HG02588 (cell line): ENCODE results near the gene BRD3.

Experiments
- ATAC-seq: cut with Tn5 transposase; IDR thresholded peaks from one replicate; pipeline ENCODE4 v1.9.1; 2021; ENCODE audit warnings: mild to moderate bottlenecking, moderate library complexity; ENCODE audit not compliant: unreplicated experiment

BRD3 gene

DNA sequence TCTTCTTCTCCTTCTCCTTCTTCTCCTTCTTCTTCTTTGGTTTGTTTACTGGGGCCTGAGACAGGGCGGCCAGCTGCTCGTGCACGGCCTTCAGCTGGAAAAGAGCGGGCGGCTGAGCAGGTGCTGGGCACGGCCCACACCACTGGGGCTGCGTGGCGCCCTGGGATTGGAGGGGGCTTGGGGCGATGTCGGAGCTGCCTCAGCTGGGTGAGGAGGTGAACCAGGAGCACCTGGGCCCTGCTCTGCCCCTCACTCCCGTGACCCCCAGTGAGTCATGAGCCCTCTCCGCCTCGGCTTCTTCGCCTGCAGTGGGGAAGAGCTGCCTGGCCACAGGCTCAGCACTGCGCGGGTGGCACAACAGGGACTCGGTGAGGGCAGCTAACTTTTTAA, 27.7 kb downstream of the BRD3 start:
- ATAC-seq = no peak

DNA sequence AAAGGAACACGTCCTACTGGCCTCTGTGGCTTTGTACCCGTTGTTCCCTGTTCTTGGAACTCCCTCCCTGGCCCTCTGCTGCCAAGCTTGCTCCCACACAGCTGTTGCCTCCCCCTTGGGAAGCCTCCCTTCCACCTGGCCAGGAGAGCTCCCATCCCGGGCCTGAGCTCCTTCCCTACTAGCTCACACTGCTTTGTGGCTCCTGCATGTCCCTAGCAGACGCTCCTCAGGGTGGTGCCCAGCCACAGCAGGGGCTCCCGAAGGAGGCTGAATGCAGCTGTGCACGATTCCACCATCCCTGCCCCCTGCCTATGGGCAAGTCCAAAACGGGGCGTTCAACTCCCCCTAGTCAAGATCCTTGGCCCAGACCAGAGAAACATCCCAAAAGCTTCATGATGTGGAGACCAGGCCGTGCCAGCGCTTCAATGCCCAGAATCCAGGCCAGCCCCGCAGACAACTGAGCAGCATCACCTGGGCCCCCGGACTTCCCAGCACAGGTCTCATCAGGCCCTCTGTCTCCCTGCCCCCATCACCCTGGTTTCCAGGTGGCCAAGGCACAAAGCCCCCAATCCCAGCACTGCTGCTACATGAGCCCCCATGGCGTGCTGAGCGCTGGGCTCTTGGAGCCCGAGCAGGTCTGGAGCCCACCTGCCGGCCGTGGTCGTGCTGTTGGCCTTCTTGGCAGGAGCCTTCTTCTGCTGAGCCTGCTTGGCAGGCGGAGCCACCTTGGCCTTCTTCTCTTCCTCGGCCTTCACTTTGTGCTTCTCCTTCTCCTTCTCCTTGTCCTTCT, 28.2 kb downstream of the BRD3 start:
- ATAC-seq = no peak

DNA sequence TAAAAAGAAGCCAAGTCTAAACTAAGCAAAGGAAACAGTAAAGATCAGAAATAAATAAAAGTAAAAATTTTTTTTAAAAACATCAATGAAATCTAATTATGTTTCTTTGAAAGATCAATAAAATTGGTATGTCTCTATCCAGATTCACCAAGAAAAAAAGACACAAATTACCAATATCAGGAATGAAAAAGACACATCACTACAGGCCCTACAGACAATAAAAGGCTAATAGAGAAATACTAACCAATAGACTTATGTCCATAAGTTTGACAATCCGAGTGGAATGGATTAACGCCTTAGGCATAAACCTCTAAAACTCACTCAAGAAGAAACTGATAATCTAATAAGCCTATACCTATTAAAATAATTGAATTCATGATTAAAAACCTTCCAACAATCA, 30.2 kb downstream of the BRD3 start:
- ATAC-seq = no peak

DNA sequence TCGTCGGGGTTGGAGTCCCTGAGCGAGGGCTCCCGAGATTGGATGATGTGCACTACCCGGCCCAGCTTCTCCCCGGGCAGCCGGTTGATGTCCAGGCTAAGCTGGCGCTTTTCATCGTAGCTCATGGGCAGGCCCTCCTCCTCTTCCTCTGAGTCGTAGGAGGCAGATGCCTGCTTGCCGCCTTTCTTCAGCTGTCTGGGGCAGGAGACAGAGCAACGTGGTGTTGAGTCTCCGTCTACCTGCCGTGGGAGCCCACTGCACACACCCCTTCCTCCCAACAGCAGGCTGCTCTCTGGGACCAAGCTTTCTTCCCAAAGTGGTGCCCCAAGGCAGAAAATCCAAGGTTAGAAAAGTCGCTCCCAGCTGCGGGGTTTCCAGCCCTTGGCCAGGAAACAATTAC, 31.7 kb downstream of the BRD3 start:
- ATAC-seq = no peak

DNA sequence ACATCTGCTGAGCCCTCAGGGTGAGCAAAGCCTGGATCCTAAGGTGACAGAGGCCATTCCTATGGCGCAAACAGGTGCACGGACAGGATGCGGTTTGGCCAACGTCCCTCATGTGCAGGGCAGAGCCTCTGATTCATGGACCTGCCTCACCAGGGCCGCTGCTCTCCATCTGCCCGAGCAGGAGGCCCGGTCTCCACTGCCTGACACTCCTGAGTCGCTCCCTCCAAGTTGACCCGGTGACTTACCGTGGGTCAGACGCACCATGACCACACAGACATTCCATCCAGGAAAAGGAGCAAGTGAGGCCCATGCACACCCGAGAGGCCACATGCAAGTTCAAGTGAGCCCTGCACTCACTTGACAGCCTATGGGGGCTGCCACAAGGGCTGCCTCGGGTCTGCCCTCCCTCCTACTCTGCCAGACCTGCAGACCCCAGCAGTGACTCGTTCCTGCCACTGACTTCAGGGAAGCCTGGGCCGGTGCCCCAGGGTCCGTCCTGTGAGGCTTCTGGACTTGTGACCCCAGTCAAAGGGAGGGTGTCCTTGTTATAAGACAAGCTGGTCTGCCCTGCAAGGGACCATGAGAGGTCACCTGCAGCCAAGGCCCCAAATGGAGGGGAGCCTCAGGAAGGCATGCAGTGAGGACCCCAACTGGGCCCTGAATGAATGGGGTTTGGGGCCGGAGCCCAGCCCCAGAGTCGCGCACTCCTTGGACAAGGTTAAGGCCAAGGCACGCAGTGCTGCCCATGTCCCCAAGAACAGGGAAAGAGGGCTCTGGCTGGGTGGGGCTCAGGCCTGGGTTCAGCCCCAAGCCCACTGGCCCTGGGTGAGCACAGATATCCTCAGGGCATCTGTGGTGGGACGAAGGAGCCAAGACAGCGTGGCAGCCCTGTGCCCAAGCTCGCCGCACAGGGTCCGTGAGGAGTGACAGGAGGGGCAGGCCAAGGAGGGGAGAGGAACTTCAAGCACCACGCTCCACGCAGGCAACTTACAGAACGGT, 32.5 kb downstream of the BRD3 start:
- ATAC-seq = no peak

DNA sequence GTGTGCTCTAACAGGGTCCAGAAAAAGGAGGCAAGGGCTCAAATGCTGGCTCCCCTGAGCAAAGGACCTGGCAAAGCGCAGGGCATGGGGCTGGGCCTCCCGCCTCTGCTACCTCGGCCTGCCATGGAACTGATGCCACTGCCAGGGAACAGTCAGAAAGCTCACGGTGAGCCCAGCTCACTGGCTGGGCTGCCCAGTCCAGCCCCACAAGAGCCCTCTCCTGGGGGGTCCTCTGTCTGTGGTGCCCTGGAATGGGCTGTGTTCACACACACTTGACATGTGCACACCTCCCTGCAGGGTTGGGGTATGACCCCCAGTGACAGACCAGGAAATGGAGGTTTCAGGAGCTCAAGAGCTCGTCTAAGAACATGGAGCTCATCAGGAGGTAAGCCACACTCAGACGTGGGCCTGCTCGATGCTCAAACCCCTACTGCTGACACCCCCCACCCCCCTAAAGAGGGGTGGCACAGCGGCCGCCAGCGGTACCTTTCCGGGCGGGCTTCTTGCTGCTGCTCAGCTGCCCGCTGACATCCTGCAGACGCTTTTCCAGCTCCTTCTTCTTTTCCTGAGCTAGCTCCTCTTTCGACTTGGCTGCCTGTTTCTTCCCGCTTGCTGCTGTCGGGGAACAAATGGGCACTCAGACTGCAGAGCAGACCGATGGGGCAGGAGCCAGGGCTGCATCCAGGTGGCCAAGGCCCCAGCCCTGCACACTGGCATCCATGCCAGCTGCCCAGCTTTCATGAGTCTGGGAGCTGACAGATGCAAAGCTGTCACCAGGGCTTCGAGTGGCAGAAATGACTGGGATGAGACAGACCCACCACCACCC, 33.4 kb downstream of the BRD3 start:
- no peak for ATAC-seq

DNA sequence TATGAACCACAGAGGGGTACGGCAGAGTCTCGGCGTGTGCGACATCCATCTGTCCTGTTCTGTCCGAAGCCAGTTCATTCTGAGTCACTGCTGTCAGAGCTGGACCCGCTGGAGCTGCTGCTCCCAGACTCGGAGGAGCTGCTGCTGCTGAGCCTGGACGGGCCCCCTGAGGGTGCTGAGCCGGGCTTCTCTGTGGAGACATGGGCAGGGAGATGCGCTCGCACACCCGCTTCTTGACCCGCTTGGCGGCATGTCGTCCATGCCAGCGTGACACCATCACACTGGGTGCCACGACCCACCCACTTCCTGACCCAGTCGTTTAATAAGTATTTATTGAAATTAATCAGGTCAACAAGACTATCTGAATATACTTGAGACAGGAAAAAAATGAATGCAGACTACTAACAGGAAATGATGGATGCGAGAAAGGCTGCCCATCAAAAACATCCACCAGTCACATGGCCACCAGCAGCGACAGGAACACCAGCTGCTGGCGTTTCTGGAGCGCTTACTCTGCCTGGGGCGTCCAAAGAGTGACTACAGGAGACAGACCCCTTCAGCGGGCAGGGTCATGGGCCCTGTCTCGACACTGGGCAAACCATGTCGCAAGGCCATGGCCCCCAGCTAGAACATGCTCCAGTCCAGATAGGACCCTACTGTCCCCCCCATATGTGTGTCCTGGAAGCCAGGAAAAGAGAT, 34.2 kb downstream of the BRD3 start:
- ATAC-seq = no peak

DNA sequence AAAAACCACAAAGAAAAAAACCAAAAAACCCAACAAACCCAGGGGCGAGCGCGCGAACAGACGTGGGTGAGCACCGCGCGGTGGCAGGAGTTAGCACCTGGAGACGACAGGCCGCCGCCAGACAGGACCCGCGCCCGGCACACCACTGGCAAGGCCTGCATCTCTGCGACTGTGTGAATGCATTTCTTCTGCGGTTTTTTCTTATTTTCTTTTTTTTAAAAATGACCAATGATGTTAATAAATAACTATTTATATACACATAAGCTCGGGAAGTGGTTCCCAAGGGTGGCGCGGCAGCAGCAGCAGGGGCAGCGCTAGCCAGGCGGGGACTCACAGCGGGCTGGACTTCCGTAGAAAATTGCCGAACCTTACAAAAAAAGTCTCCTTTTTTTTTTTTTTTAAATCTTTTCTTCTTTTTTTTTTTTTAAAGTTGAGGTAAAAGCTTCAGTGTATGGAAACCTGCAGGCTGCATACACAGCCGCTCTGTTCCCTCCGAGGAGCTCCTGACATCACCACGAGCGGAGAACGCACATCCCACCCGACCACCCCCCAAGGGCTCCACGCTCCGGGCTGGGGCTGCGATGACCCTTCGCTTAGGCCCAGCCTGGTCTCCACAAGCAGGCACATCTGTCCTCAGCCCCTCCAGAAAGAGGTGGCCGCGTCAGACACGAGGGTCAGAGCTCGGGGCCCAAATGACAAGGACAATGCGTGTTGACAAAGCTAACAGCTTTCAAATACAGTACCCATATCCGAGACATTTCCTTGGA, 35.2 kb downstream of the BRD3 start:
- ATAC-seq = no peak

DNA sequence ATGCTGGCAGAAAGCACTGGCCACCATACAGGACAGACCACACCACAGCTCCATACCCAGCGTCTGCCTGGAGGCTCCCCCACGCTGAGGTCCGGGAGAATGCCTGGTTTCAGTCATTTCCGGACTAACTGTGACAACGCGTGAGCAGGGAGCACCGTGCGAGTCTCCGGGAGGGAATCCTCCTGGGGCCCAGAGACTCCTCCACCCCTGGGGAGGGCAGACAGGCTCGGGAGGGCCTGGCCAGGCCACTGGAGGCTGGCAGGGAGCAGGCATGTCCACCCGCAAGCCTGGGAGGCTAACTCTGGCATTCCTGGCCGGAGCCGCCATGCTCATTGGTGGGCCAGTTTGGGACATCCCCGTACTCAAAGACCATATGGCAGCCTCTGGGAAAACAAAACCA, 36.0 kb downstream of the BRD3 start:
- ATAC-seq = no peak

DNA sequence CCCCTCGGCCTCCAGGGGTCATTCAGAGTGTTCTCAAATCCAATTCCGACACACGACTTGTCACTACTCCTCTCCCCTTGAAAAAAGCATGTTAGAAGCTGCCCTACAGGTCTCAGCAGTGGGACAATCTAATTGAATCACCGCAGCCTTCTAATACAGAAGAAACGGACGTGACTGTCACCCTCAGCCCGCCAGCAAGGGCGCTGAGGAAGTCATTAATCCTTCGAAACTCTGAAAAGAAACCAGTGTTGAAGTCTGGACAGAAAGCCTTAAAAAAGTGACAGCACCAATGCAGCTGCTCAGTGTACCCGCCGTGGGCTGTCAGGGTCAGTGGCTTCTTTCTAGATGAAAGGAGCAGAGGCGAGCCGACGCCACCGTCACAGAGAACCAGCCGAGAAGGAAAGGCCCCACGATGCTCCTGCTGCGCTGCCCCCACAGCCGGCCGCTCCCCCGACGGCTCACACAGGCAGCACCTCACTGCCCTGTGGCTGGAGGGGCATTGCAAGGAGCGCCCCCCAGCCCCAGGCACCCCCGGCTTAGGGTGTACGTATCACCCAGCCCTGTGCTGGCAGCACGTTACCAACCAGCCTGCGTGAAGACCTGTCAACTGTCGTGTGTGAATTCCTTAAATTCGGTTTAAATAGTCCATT, 36.9 kb downstream of the BRD3 start:
- ATAC-seq = no peak

DNA sequence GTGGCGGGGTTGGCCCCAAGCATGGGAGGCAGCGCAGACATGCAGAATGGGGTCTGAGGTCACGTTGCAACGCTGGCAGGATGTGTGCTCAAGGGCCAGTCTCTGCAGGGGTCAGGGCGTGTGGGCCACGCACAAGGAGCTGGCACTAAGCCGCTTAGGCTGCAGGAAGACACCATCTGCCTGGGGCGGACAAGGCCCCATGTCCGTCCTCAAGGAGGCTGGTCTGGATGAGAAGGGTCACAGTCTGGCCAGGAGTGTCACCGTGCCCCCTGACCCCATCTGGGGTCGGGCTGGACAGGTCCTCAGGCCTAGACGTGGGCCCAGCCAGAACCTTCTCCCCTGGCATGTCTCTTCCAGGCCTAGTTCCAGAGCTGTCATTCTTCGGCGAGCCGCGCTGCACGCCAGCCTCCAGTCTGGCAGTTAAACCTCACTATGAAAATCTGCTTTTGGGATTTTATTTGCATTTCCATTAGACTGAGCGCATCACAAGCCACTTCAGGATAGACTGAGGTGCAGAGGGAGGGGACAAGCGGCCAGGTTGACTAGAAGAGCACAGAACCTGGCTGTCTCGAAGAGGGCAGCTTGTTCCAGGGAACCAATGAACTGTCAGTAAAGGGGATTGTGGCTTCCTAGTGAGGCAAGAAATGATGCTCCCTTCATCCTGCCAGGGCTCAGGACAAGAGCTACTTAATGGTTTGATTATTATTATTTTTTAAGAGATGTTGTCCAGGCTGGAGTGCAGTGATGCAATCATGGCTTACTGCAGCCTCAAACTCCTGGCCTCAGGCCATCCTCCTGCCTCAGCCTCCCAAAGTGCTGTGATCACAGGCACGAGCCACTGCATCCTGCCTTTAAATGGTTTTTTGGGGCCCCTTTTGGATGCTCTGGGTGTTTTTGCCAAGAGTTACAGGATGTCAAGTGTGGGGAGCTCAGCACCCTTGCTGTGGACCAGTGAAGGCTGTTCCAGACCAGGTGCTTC, 38.3 kb downstream of the BRD3 start:
- no peak for ATAC-seq

DNA sequence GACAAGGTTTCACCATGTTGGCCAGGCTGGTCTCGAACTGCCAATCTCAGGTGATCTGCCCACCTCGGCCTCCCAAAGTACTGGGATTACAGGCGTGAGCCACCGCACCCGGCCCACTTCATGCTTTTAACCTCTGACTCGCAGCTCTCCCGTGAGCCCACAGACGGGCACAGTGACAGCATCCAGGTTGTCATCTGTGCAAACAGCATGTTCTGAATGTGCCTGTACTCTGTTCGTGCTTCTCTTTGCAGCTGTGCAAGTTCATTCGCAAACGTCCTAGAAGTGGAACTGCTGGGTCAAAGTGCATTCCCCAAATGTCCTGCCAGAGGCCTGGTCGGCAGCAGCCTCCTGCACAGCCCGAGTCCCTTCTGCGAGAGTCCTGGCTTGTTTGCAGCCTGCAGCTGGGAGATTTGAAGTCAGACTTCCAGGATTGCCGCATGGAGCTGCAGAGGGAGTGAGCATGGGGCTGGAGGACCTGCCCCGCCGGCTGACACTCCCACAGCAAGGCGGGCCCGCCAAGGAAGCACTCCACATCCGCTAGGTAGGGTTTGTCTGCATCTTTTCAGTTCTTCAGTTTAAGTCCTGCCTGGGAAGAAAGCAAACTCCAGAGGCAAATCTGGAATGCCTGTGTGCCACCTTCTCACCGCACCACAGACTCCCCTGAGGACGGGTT, 39.1 kb downstream of the BRD3 start:
- no peak for ATAC-seq

DNA sequence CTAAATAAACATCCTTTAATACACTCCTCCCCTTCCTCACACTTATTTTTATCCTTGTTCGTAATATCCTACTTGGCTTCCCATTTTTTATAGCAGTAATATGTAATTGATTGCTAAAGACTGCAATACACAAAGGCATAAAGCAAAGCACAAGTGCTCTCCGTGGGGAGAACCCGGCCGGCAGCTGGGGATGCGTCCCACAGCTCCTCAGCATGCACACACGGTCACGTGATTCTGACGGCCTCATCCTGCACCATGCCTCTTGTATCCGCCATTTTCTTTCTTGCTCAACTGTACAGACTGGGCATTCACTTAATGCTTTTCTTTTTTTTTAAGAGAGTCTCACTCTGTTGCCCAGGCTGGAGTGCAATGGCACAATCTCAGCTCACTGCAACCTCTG, 39.8 kb downstream of the BRD3 start:
- ATAC-seq = no peak

DNA sequence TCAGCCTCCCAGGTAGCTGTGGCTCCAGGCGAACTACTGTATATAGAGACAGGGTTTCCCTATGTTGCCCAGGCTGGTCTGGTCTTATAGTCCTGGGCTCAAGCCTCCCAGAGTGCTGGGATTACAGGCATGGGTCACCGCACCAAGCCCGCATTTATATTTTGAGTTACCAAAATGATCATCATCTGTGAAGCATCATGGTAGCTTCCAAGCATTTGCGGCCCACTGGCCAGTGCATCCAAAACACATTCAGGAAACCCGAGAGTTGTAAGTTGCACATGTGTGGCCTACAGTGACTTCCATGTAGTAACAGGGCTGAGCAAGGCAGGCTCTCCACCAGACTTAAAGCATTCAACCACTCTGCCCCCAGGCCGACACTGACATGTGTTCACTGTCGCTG, 40.3 kb downstream of the BRD3 start:
- no peak for ATAC-seq

DNA sequence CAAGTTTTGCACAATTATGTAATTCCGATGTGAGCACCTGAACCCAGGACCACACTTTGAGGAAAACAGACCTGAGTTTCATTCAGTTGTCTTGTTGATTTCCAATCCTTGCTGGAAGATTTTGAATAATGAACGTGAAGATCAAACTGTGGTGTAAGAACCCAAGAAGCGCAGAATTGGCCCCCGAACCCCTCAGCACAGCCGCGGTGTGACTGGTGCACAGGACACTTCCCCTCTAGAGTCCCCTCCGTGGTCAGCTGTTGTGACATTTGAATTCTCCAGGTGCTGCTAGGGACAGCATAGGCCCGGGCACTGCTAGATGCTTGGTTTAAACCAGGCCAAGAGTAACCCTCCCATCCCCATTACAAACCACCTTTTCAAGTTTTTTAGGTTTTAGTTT, 40.8 kb downstream of the BRD3 start:
- no peak for ATAC-seq

DNA sequence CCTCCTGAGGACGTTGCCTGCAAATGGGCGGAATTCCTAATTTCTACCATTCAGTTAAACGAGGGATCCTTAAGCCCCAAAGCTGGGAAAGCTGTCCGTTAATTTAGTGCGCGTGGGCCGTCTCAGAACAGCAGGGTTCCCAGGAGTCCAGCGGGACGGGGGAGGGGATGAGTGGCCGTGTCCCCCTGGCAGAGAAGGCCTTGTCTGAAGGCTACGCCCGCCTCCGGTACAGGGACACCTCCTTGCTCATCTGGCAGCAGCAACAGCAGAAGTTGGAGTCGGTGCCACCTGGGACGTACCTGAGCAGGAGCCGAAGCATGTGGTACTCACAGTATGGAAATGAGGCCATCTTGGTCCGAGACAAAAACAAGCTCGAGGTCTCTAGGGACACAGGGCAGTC, 41.2 kb downstream of the BRD3 start:
- no peak for ATAC-seq
